Common myeloid progenitor, CD34-positive (primary cell): ENCODE results near the gene ARHGAP28.

Experiments used
- CTCF ChIA-PET: fragments of 350-600 bp; sonication (Branson Sonifier 250); formaldehyde crosslinking; loops from one replicate; lab custom pipeline; 2021; ENCODE audit warnings: antibody characterized with exemption; lab: Charles Lee
- POLR2A ChIA-PET: fragments of 350-600 bp; sonication (Branson Sonifier 250); formaldehyde crosslinking; loops from one replicate; lab custom pipeline; 2021; ENCODE audit warnings: antibody characterized with exemption; lab: Charles Lee
- DNase-seq, 3 donors: peaks; one replicate each; pipeline versions ENCODE4 v3.0.0 to v3.0.0-alpha.2; 2013
- H3K27ac ChIP-seq, 2 experiments: 1 replicate in 1 of 2; 2 replicates in 1 of 2; pipeline ENCODE4 v1.7.0; 2013; ENCODE audit warnings: inconsistent platforms in 2 of 2, low read length in 2 of 2, mild to moderate bottlenecking in 2 of 2, low read depth in 1 of 2, moderate library complexity in 1 of 2; ENCODE audit not compliant: severe bottlenecking in 2 of 2, insufficient read depth in 1 of 2, poor library complexity in 1 of 2
- H3K27me3 ChIP-seq, 5 experiments: replicated peaks in 2 of 5; 1 replicate in 3 of 5; 2 replicates in 2 of 5; pipeline versions ENCODE4 v1.6.1 to v1.7.0; 2013; ENCODE audit warnings: low read length in 4 of 5, mild to moderate bottlenecking in 2 of 5, moderate library complexity in 2 of 5, inconsistent platforms in 1 of 5; ENCODE audit not compliant: insufficient read depth in 5 of 5, control insufficient read depth in 4 of 5
- H3K36me3 ChIP-seq, 4 experiments: 1 replicate in 2 of 4; 2 replicates in 2 of 4; pipeline versions ENCODE4 v1.6.1 to v1.7.0; 2013; ENCODE audit warnings: low read length in 3 of 4, control low read depth in 1 of 4, mild to moderate bottlenecking in 1 of 4; ENCODE audit not compliant: control insufficient read depth in 4 of 4, insufficient read depth in 4 of 4
- H3K4me1 ChIP-seq, 4 experiments: 1 replicate in 3 of 4; 2 replicates in 1 of 4; pipeline versions ENCODE4 v1.6.1 to v1.7.1; 2013; ENCODE audit warnings: low read length in 3 of 4, mild to moderate bottlenecking in 3 of 4, control low read depth in 1 of 4, inconsistent platforms in 1 of 4, moderate library complexity in 1 of 4; ENCODE audit not compliant: control insufficient read depth in 4 of 4, insufficient read depth in 4 of 4; ENCODE audit errors: control extremely low read depth in 1 of 4
- H3K4me3 ChIP-seq, 7 experiments: 1 replicate in 4 of 7; 2 replicates in 3 of 7; pipeline versions ENCODE4 v1.5.1 to v1.7.0; 2013; ENCODE audit warnings: mild to moderate bottlenecking in 7 of 7, low read length in 6 of 7, moderate library complexity in 6 of 7, inconsistent platforms in 2 of 7, low read depth in 2 of 7, control low read depth in 1 of 7; ENCODE audit not compliant: insufficient read depth in 4 of 7, control insufficient read depth in 1 of 7; ENCODE audit errors: extremely low read depth in 1 of 7
- H3K9me3 ChIP-seq, 5 experiments: 1 replicate in 4 of 5; 2 replicates in 1 of 5; pipeline versions ENCODE4 v1.6.1 to v1.7.1; 2013; ENCODE audit warnings: low read length in 4 of 5, mild to moderate bottlenecking in 2 of 5, inconsistent platforms in 1 of 5, low read depth in 1 of 5, moderate library complexity in 1 of 5; ENCODE audit not compliant: control insufficient read depth in 4 of 5, insufficient read depth in 2 of 5; ENCODE audit errors: control extremely low read depth in 1 of 5
- WGBS: methylation state at CpG from one replicate; pipeline ENCODE4 v1.1.5; 2013; ENCODE audit not compliant: insufficient coverage; 5-methylcytosine and 5-hydroxymethylcytosine counted together

The ARHGAP28 gene

GRCh38 chr18:6960656-6961055, 231.1 kb downstream of the ARHGAP28 start:
- ChIA-PET POLR2A (no interaction called here), CTCF (interaction anchor here (1.7 kb wide), 1 partner anchor 39 kb away, joined by 3 read pairs; no protein-coding TSS in a partner anchor)
- no peak overlapping the region for H3K4me3 ChIP-seq
- no peak overlapping the region for H3K27ac ChIP-seq
- H3K4me1 ChIP-seq = no peaks in the 10 kb centered on the region
- 97% methylated on average over 2 of the region's 2 CpGs for WGBS
- no peaks in the 10 kb centered on the region for H3K27me3 ChIP-seq
- H3K36me3 ChIP-seq = no peaks in the 10 kb centered on the region
- no peaks in the 10 kb centered on the region for H3K9me3 ChIP-seq
- DNase-seq = no peak

DNA sequence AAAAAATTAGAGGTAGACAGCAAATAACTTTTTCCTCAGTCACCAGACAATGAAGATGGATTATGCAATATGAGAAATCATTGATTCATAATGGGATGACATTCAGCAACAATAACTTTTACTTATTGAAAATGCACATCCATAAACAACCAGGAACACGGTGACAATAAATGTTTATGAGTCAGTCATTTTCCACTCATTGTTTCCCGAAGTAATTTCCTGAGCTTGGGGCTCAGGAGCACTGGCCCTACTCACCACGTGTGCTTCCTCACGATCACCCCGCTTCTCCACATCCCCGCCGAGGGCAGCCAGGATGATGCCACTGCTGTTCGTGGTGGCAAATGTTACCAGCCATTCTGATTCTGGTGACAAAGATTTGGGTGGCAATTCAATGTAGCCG, 231.8 kb downstream of the ARHGAP28 start:
- DNase-seq = no peak
- Histone ChIP-seq H3K4me1 (no peaks in the 10 kb centered on the region), H3K36me3 (no peaks in the 10 kb centered on the region), H3K27me3 (no peaks in the 10 kb centered on the region), H3K27ac (no peak overlapping the region), H3K4me3 (no peak overlapping the region), H3K9me3 (no peaks in the 10 kb centered on the region)
- 88% methylated on average over 8 of the region's 9 CpGs for WGBS
- CTCF ChIA-PET = no interaction called here
- POLR2A ChIA-PET = no interaction called here

DNA sequence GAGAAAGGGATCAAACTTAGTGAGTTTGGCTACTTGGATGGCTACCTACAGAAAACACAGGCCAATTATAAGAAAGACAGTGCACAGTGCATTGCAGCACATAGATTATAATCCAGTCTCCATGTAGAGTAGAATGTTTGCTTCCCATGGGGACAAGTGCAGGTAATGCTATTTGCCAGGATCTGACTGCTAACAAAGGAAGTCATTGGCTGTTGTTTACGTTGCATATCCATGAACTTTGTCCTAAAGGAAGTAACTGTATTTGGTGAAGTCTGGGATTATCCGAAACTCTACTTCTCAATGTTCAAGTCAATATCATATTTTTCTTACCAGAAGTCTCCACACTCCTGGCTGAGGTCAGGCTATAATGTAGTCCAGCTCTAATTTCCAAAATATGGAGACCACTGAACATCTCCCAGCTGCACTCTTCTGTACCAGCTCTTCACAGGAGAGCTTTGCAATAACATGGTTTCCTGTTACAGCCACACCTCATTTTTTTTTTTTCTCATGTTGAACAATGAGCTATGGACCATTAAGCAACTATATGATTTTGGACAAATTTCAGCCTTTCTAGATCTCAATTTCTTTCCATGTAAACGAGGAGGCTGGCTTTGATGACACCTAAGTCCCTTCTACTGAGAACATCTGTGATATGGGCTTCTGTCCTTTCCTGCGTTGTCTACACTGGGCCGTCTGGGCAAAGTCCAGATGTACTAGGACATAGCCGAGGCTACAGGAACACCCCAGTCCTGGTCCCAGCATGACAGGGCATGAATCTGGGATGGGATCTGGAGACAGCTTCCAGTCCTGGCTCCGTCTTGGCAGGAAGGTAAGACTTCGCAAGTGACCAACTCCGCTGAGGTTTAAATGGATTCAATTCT, 233.3 kb downstream of the ARHGAP28 start:
- no peak overlapping the region for H3K27ac ChIP-seq
- H3K27me3 ChIP-seq = no peaks in the 10 kb centered on the region
- no peaks in the 10 kb centered on the region for H3K4me1 ChIP-seq
- H3K36me3 ChIP-seq = no peaks in the 10 kb centered on the region
- CTCF ChIA-PET = no interaction called here
- POLR2A ChIA-PET = no interaction called here
- DNase-seq = no peak
- 95% methylated on average over 7 of the region's 9 CpGs for WGBS
- no peaks in the 10 kb centered on the region for H3K9me3 ChIP-seq
- no peak overlapping the region for H3K4me3 ChIP-seq

GRCh38 chr18:6963452-6964097, 234.1 kb downstream of the ARHGAP28 start:
- no peak overlapping the region for H3K27ac ChIP-seq
- WGBS = 92% methylated on average over 2 of the region's 2 CpGs
- DNase-seq = no peak
- no peak overlapping the region for H3K4me3 ChIP-seq
- H3K36me3 ChIP-seq = no peaks in the 10 kb centered on the region
- no peaks in the 10 kb centered on the region for H3K9me3 ChIP-seq
- H3K27me3 ChIP-seq = no peaks in the 10 kb centered on the region
- H3K4me1 ChIP-seq = no peaks in the 10 kb centered on the region
- ChIA-PET CTCF (no interaction called here), POLR2A (no interaction called here)
